NB4 (cell line): ENCODE data around the gene PDZD4.

Experiments
- DNase-seq: peaks from one replicate; pipeline ENCODE4 v3.0.0; 2010; ENCODE audit warnings: low read depth
- H3K4me3 ChIP-seq: one replicate; pipeline ENCODE4 v1.5.1; 2011; ENCODE audit warnings: mild to moderate bottlenecking, low read depth, low read length, moderate library complexity
- MYC ChIP-seq: IDR thresholded peaks from 2 replicates; pipeline ENCODE4 v1.6.1; 2011; ENCODE audit warnings: low read depth, low read length
- POLR2A ChIP-seq: IDR thresholded peaks from 2 replicates; pipeline ENCODE4 v1.6.1; 2011; ENCODE audit warnings: mild to moderate bottlenecking; ENCODE audit not compliant: insufficient read length; ENCODE audit errors: extremely low read depth
- TF ChIP-seq, protein P1 (sequence below): IDR thresholded peaks from one replicate; pipeline ENCODE4 v1.5.1; 2012; ENCODE audit warnings: low read depth, low read length
- TF ChIP-seq, protein P2 (sequence below): IDR thresholded peaks from 2 replicates; pipeline ENCODE4 v1.6.1; 2011; ENCODE audit warnings: low read depth, low read length

PDZD4 gene

DNA sequence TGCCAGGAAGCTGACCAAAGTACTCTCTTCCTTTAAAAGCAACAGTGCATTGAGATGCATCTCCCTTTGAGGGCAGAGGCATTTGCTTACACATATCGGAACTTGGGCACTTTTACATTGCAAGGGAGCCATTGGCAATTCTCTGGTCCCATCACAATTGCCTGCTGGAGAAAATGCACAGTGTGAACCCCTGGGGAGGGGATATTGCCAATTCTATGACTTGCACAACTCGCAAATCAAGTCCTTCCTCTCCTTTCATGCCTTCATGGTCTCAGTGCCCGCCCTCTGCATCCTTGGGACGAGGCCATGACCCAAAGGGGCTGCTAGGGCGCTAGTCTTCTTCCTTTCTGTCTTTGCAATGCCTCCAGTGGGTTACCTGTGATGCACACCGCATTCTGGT, 14.9 kb upstream of the PDZD4 start:
- H3K4me3 ChIP-seq = no peak overlapping the region
- TF ChIP-seq, protein P1, sequence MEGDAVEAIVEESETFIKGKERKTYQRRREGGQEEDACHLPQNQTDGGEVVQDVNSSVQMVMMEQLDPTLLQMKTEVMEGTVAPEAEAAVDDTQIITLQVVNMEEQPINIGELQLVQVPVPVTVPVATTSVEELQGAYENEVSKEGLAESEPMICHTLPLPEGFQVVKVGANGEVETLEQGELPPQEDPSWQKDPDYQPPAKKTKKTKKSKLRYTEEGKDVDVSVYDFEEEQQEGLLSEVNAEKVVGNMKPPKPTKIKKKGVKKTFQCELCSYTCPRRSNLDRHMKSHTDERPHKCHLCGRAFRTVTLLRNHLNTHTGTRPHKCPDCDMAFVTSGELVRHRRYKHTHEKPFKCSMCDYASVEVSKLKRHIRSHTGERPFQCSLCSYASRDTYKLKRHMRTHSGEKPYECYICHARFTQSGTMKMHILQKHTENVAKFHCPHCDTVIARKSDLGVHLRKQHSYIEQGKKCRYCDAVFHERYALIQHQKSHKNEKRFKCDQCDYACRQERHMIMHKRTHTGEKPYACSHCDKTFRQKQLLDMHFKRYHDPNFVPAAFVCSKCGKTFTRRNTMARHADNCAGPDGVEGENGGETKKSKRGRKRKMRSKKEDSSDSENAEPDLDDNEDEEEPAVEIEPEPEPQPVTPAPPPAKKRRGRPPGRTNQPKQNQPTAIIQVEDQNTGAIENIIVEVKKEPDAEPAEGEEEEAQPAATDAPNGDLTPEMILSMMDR = no peak
- TF ChIP-seq MYC = no peak
- no peak for TF ChIP-seq POLR2A
- TF ChIP-seq, protein P2, sequence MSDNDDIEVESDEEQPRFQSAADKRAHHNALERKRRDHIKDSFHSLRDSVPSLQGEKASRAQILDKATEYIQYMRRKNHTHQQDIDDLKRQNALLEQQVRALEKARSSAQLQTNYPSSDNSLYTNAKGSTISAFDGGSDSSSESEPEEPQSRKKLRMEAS = no peak
- peak; percentile 21 for DNase-seq

DNA sequence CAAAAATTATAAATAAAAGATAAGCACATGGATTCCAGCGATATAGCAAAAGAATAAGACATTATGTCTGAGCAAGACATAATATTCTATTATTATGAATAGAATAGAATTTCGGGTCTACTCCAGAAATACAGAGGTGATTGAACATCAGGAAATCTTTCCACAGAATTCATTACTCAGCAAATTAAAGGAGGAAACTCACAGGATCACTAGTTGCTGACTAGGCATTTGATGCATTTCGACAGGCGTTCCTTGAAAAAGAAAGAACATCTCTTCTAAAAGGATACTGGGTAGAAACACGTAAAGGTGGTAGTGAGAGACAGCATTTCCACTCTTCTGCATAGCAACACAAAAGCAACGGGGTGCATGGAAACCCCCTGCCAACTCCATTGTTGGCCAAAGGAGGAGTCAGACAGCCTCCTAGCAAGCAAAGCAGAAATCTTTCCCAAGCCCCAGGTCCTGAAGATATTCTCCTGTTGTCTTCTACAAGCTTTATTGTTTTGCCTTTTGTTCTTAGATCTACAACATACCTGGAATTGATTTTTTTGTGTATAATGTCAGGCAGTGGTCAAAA, 14.3 kb upstream of the PDZD4 start:
- no peak for DNase-seq
- TF ChIP-seq MYC (no peak), POLR2A (no peak)
- TF ChIP-seq, protein P2 = no peak
- TF ChIP-seq, protein P1 = no peak
- no peak overlapping the region for H3K4me3 ChIP-seq

DNA sequence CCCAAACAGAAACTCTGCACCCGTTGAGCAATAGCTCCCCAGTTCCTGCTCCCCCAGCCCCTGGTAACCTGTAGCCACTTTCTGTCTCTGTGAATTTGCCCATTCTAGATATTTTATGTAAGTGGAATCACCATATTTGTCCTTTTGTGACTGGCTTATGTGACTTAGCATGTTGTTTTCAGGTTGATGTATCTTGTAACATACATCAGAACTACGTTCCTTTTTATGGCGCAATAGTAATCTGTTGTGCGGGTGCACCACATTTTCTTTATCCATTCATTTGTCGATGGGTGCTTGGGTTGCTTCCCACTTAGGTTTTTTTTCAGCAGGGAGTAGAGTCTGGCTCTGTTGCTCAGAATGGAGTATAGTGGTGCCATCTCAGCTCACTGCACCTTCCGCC, 6.6 kb upstream of the PDZD4 start:
- H3K4me3 ChIP-seq = no peak overlapping the region
- DNase-seq = no peak
- TF ChIP-seq, protein P2 = no peak
- TF ChIP-seq MYC = no peak
- TF ChIP-seq POLR2A = no peak
- TF ChIP-seq, protein P1 = no peak

DNA sequence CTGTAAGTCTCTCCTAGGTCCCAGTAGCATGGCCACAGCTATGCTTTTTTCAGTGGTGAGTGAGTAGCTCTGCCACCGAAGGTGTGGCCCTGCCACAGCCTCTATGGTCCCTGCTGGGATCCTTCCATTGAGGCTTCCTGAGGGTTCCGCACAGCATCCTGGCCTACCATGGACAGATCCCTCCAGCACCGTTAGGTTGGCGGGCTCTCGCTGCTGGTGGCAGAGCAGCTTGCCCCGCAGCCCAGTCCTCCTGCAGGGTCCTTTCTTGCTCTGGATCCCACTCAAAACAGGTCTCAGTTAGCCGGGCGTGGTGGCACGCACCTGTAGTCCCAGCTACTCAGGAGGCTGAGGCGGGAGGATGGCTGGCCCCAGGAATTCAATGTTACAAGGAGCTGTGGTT, 2.4 kb upstream of the PDZD4 start:
- no peak overlapping the region for H3K4me3 ChIP-seq
- TF ChIP-seq, protein P2 = no peak
- no peak for TF ChIP-seq MYC
- no peak for TF ChIP-seq POLR2A
- TF ChIP-seq, protein P1 = no peak
- no peak for DNase-seq

DNA sequence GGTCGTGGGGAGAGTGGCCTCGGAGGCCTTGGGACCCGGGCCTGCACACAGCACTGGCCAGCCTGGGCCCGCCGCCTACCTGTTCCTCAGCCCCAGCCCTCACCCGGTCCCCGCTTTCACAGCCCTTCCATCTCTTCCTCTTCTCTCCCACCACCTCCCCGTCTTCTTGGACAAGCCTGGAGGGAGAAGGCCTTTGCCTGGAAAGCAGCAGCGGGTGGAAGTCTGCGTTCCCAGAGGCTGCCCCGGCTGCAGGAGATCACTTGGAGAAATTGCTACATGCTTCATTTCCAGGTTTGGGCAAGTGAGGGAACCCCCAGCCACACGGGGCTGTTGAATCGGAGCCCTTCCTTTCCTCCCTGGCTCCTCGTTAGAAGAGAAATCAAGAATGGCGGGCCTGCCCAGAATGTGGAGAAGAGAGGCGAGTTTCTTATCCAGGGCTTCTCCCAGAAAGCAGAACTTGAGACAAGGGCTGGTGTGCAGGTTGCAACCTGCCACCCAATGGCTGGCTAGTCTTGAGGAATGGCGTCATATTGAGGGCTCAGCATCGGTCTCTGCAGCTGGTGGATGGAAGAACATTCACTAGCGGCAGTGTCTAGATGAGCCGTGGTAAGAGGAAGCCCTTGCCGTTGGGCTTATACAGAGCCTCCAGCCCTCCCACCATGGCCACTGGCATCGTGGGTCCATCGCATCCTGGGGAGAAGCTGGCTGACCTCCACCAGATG, 1.2 kb upstream of the PDZD4 start:
- peak; percentile 77 for DNase-seq
- TF ChIP-seq POLR2A (no peak), MYC (no peak)
- TF ChIP-seq, protein P2 = no peak
- TF ChIP-seq, protein P1 = no peak
- H3K4me3 ChIP-seq = no peak overlapping the region
